Activated T-cell treated with anti-CD3 and anti-CD28 coated beads for 24 hours (primary cell): ENCODE results near the gene PIGS.
"Not testable (repeated sequence)": the region's sequence is repeated elsewhere in the genome, so short reads cannot be mapped to it uniquely, and the experiment has no call there.

Experiments used
- DNase-seq: peaks from one replicate; pipeline ENCODE4 v3.0.0-alpha.2; 2020; ENCODE audit warnings: low read depth

PIGS gene

GRCh38 chr17:28571361-28572122 is at the start of gene PIGS:
PIGS (minus strand) TSS chr17:28571524; CDS start chr17:28571496, 28 bp downstream.
- peak; percentile 91 for DNase-seq

GRCh38 chr17:28620010-28620409 is 48.7 kb upstream of the PIGS start:
- no peak for DNase-seq

GRCh38 chr17:28618464-28618863 is 47.1 kb upstream of the PIGS start:
- no peak for DNase-seq

GRCh38 chr17:28616281-28616680 is 45.0 kb upstream of the PIGS start:
- DNase-seq, result no peak

GRCh38 chr17:28615260-28615940 is 44.1 kb upstream of the PIGS start:
- no peak for DNase-seq

- no peak for DNase-seq
Measured at GRCh38 chr17:28613931-28614381, 42.6 kb upstream of the PIGS start, which contains the start of gene RSKR. RSKR (minus strand) TSS chr17:28614185; CDS start chr17:28614161, 24 bp downstream.

- DNase-seq, result no peak
Measured at GRCh38 chr17:28612936-28613872, 41.9 kb upstream of the PIGS start.

- no peak for DNase-seq
Measured at GRCh38 chr17:28612531-28612930, 41.2 kb upstream of the PIGS start.

GRCh38 chr17:28610376-28610775 is 39.1 kb upstream of the PIGS start:
- DNase-seq, result no peak

GRCh38 chr17:28604031-28604430 is 32.7 kb upstream of the PIGS start:
- not testable (repeated sequence) for DNase-seq

- DNase-seq, result peak; percentile 57
Measured at GRCh38 chr17:28599311-28600184, 28.2 kb upstream of the PIGS start.

GRCh38 chr17:28598799-28599310 is 27.5 kb upstream of the PIGS start, which contains the start of gene SPAG5:
SPAG5 (minus strand) TSS chr17:28599025; CDS start chr17:28598946, 79 bp downstream.
- DNase-seq, result peak; percentile 90

- DNase-seq, result no peak
Measured at GRCh38 chr17:28598389-28598788, 27.1 kb upstream of the PIGS start.

- DNase-seq, result no peak
Measured at GRCh38 chr17:28597606-28598383, 26.5 kb upstream of the PIGS start.

- no peak for DNase-seq
Measured at GRCh38 chr17:28592260-28592659, 20.9 kb upstream of the PIGS start.

GRCh38 chr17:28585851-28586250 is 14.5 kb upstream of the PIGS start:
- DNase-seq, result no peak

GRCh38 chr17:28584434-28584833 is 13.1 kb upstream of the PIGS start:
- no peak for DNase-seq

GRCh38 chr17:28582513-28582912 is 11.2 kb upstream of the PIGS start:
- DNase-seq, result no peak

- no peak for DNase-seq
Measured at GRCh38 chr17:28580959-28581358, 9.6 kb upstream of the PIGS start.

- no peak for DNase-seq
Measured at GRCh38 chr17:28579526-28579925, 8.2 kb upstream of the PIGS start.
